Medulla oblongata (tissue), 1 donor: ENCODE measurements around the gene SULT1A3.
"Not testable (repeated sequence)": the region's sequence is repeated elsewhere in the genome, so short reads cannot be mapped to it uniquely, and the experiment has no call there.

Experiments
- DNase-seq: peaks from one replicate; pipeline ENCODE4 v3.0.0-alpha.2; 2015; ENCODE audit errors: extremely low spot score

The SULT1A3 gene

GRCh38 chr16:30199049-30199448, at the start of gene SULT1A3:
Gene SULT1A3 (plus strand): TSS chr16:30199255. CDS start chr16:30200729, 1,474 bp downstream.
- DNase-seq = not testable (repeated sequence)

GRCh38 chr16:30151091-30151490, 48.0 kb upstream of the SULT1A3 start:
- DNase-seq = no peak

GRCh38 chr16:30152517-30152916, 46.5 kb upstream of the SULT1A3 start:
- no peak for DNase-seq

GRCh38 chr16:30155188-30155587, 43.9 kb upstream of the SULT1A3 start:
- no peak for DNase-seq

- DNase-seq = no peak
Measured at GRCh38 chr16:30157214-30157613, 41.8 kb upstream of the SULT1A3 start.

- DNase-seq = no peak
Measured at GRCh38 chr16:30163538-30163937, 35.5 kb upstream of the SULT1A3 start.

- peak; percentile 82 for DNase-seq
Measured at GRCh38 chr16:30166202-30166902, 32.7 kb upstream of the SULT1A3 start.

GRCh38 chr16:30168746-30169145, 30.3 kb upstream of the SULT1A3 start:
- not testable (repeated sequence) for DNase-seq

- not testable (repeated sequence) for DNase-seq
Measured at GRCh38 chr16:30169416-30169815, 29.6 kb upstream of the SULT1A3 start.

GRCh38 chr16:30170145-30170544, 28.9 kb upstream of the SULT1A3 start:
- not testable (repeated sequence) for DNase-seq

GRCh38 chr16:30173054-30173453, 26.0 kb upstream of the SULT1A3 start:
- no peak for DNase-seq

- not testable (repeated sequence) for DNase-seq
Measured at GRCh38 chr16:30176876-30177275, 22.2 kb upstream of the SULT1A3 start.

- no peak for DNase-seq
Measured at GRCh38 chr16:30179195-30179594, 19.9 kb upstream of the SULT1A3 start.

- DNase-seq = no peak
Measured at GRCh38 chr16:30179931-30180330, 19.1 kb upstream of the SULT1A3 start.

GRCh38 chr16:30180741-30181140, 18.3 kb upstream of the SULT1A3 start:
- DNase-seq = no peak

- DNase-seq = peak; percentile 85
Measured at GRCh38 chr16:30183233-30184095, 15.6 kb upstream of the SULT1A3 start, which contains the start of gene CORO1A. Gene CORO1A (plus strand): TSS chr16:30183602. CDS start chr16:30185210, 1,608 bp downstream.

GRCh38 chr16:30184096-30184890, 14.8 kb upstream of the SULT1A3 start:
- peak; percentile 22 for DNase-seq

GRCh38 chr16:30184891-30185682, 14.0 kb upstream of the SULT1A3 start:
- no peak for DNase-seq

GRCh38 chr16:30185683-30186421, 13.2 kb upstream of the SULT1A3 start:
- peak; percentile 70 for DNase-seq

- no peak for DNase-seq
Measured at GRCh38 chr16:30186444-30186781, 12.6 kb upstream of the SULT1A3 start.
